Fibroblast of skin of abdomen (primary cell): ENCODE results near the gene PIAS3. TPM values are rescaled to one million over a fixed set of nuclear protein-coding genes. Genes with fewer than 3 reads are reported as not detected.

ENCODE experiments used
- DNase-seq: peaks from one replicate; pipeline ENCODE4 v3.0.0-alpha.2; 2013
- polyA plus RNA-seq, 2 experiments: library from polyadenylated mRNA; unstranded; fragments of 120-200 nt; gene quantifications; one replicate each; pipeline ENCODE4 v1.2.1, GENCODE V29; 2013; ENCODE audit not compliant: insufficient read length in 2 of 2

PIAS3 gene
- polyA plus RNA-seq (2013, experiment 1 of 2; ENCODE audit: insufficient read length), result 62.7 TPM
- 65.7 TPM for polyA plus RNA-seq (2013, experiment 2 of 2; ENCODE audit: insufficient read length)

- DNase-seq, result peak; percentile 96
These were observed at the start of gene PIAS3 for GRCh38 chr1:145858901-145859490. Gene PIAS3, minus strand, starts transcription at chr1:145859081. Its CDS starts 91 bp downstream, at chr1:145858990.

- peak; percentile 56 for DNase-seq
These were observed 49.8 kb upstream of the PIAS3 start for GRCh38 chr1:145908653-145909052.

GRCh38 chr1:145906954-145907753 is 48.3 kb upstream of the PIAS3 start:
- peak; percentile 7 for DNase-seq

GRCh38 chr1:145901312-145902021 is 42.6 kb upstream of the PIAS3 start:
- no peak for DNase-seq

GRCh38 chr1:145898756-145899155 is 39.9 kb upstream of the PIAS3 start:
- no peak for DNase-seq

GRCh38 chr1:145897969-145898368 is 39.1 kb upstream of the PIAS3 start:
- DNase-seq, result no peak

- no peak for DNase-seq
These were observed 36.6 kb upstream of the PIAS3 start for GRCh38 chr1:145895471-145895870.

- no peak for DNase-seq
These were observed 34.6 kb upstream of the PIAS3 start for GRCh38 chr1:145893306-145894055.

GRCh38 chr1:145892486-145893087 is 33.7 kb upstream of the PIAS3 start:
- DNase-seq, result peak; percentile 45

GRCh38 chr1:145891587-145892485 is 33.0 kb upstream of the PIAS3 start:
- peak; percentile 100 for DNase-seq

- peak; percentile 14 for DNase-seq
These were observed 32.3 kb upstream of the PIAS3 start for GRCh38 chr1:145891143-145891542.

GRCh38 chr1:145889722-145890121 is 30.8 kb upstream of the PIAS3 start:
- no peak for DNase-seq

GRCh38 chr1:145887631-145888030 is 28.8 kb upstream of the PIAS3 start:
- no peak for DNase-seq

GRCh38 chr1:145886816-145887215 is 27.9 kb upstream of the PIAS3 start:
- DNase-seq, result no peak

GRCh38 chr1:145886390-145886789 is 27.5 kb upstream of the PIAS3 start:
- no peak for DNase-seq

- DNase-seq, result peak; percentile 50
These were observed 26.9 kb upstream of the PIAS3 start, which contains the start of gene ANKRD35 for GRCh38 chr1:145885738-145886287. Gene ANKRD35, minus strand, starts transcription at chr1:145885866. Its CDS starts 108 bp downstream, at chr1:145885758.

- peak; percentile 31 for DNase-seq
These were observed 25.8 kb upstream of the PIAS3 start for GRCh38 chr1:145884675-145885074.

GRCh38 chr1:145879775-145880174 is 20.9 kb upstream of the PIAS3 start:
- no peak for DNase-seq

- no peak for DNase-seq
These were observed 19.8 kb upstream of the PIAS3 start for GRCh38 chr1:145878724-145879123.

- no peak for DNase-seq
These were observed 19.1 kb upstream of the PIAS3 start for GRCh38 chr1:145877923-145878486.
